ENCODE measurements around the gene TBC1D24.
"Not testable (repeated sequence)": the region's sequence is repeated elsewhere in the genome, so short reads cannot be mapped to it uniquely, and the experiment has no call there.

GRCh38 chr16:2533142-2533755 is 58.3 kb downstream of the TBC1D24 start:
- not testable (repeated sequence) for TF ChIP-seq CTCF (IDR thresholded peaks at IDR 0.05); POLR2A (IDR thresholded peaks at IDR 0.05); POLR2AphosphoS5 (IDR thresholded peaks at IDR 0.05); EP300 (IDR thresholded peaks at IDR 0.05; ENCODE audit: low read depth)
